Smooth muscle cell of the coronary artery (primary cell): ENCODE measurements around the gene SMC1B. TPM values are rescaled to one million over a fixed set of nuclear protein-coding genes. Genes with fewer than 3 reads are reported as not detected.

Experiments
- total RNA-seq: library from RNA; depleted of rRNA; stranded (reverse); fragments of >200 nt; gene quantifications from 2 replicates; pipeline ENCODE4 v1.2.3, GENCODE V29; 2014; ENCODE audit warnings: low replicate concordance

Gene SMC1B, protein sequence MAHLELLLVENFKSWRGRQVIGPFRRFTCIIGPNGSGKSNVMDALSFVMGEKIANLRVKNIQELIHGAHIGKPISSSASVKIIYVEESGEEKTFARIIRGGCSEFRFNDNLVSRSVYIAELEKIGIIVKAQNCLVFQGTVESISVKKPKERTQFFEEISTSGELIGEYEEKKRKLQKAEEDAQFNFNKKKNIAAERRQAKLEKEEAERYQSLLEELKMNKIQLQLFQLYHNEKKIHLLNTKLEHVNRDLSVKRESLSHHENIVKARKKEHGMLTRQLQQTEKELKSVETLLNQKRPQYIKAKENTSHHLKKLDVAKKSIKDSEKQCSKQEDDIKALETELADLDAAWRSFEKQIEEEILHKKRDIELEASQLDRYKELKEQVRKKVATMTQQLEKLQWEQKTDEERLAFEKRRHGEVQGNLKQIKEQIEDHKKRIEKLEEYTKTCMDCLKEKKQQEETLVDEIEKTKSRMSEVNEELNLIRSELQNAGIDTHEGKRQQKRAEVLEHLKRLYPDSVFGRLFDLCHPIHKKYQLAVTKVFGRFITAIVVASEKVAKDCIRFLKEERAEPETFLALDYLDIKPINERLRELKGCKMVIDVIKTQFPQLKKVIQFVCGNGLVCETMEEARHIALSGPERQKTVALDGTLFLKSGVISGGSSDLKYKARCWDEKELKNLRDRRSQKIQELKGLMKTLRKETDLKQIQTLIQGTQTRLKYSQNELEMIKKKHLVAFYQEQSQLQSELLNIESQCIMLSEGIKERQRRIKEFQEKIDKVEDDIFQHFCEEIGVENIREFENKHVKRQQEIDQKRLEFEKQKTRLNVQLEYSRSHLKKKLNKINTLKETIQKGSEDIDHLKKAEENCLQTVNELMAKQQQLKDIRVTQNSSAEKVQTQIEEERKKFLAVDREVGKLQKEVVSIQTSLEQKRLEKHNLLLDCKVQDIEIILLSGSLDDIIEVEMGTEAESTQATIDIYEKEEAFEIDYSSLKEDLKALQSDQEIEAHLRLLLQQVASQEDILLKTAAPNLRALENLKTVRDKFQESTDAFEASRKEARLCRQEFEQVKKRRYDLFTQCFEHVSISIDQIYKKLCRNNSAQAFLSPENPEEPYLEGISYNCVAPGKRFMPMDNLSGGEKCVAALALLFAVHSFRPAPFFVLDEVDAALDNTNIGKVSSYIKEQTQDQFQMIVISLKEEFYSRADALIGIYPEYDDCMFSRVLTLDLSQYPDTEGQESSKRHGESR
- under 0.01 TPM in 1 of 2 replicates, not detected in the other for total RNA-seq

DNA sequence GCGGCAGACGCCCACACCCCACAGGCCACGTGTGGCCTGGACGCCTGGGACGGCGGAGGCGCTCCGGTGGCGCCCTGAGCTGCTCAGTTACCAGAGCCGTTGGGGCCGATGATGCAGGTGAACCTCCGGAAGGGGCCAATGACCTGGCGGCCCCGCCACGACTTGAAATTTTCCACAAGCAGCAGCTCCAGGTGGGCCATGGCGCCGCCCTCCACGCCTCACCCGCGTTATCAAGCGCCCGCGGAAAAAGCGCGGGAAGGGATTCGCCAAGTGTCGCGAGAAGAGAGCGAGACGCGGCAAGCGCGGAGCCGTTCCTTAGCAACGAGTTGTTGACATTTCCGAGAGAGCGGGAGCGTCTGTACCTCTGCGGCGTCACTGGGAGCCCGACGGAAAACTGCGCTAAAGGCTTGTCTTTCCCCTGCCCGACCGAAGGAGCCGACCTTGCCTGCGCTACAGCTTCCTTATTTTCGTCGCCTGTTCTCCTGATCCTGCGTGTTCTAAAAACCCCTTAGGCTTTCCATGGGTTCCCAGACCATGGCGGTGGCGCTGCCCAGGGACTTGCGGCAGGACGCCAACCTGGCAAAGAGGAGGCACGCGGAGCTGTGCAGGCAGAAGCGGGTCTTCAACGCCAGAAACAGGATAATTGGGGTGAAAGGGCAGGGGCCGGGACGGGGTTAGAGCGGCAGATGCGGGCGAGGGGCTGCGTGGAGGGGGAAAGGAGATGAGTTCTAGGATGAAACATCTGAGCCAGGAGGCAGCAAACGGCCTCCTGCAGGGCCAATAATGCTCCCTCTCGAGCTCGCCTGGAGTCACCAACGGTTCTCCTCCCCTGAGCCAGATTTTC is at the start of gene SMC1B, which contains the start of gene RIBC2:
TSS of gene SMC1B (minus strand) at position 232 of the 844 bp plus-strand sequence. CDS start at position 200, 32 bp downstream.
TSS of gene RIBC2 (plus strand) at position 326 of the 844 bp plus-strand sequence. CDS start at position 520, 194 bp downstream.

DNA sequence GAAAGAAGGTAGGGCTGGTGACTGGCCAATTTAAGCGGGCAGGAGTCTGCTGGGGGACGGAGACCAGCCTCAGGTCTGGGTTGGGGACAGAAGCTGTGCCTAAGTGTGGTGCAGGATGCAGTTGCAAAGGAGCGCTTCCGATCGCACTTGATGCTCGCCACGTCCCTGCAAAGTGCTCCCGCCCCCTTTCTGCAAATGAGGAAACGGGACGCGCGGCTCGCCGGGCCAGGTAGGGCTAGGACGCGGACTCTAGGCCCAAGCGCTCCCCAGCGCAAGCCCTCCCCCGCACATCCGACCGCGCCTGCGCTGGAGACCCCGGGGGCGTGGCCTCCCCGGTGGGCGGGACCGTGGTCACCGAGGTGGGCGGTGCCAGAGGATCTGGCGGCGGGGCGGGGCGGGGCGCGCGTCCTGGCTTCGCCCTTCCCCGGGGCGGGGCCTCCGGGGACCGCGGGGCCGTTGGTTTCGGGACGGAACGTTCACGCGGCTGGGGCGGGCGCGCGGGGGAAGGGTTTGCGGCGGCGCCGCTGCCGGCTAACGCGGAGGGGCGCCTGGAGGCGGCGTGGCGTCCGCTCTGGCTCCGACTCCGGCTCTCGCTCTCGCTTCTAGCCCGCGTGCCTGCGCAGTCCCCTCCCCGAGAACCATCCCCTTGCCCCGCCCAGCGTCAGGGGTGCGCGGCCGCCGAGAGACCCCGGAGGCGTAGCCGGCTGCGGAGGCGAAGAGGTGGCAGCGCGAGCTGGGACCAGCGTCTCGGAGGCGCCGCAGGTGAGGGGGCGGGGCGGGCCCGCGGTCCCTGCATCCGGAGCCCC is 103.8 kb downstream of the SMC1B start, which contains the start of gene FAM118A:
TSS of gene FAM118A (plus strand) at position 513 of the 806 bp plus-strand sequence. CDS start 12,446 bp downstream, outside the sequence.

Other genes starting within 250 kb of the SMC1B start
- gene NUP50, start 249.7 kb downstream of the SMC1B start, total RNA-seq = 24.7 and 25.5 TPM in 2 replicates
- 38.0 and 89.6 TPM in 2 replicates for gene KIAA0930, start 172.7 kb downstream of the SMC1B start, total RNA-seq
- not detected in 2 replicates for gene UPK3A, start 128.7 kb downstream of the SMC1B start, total RNA-seq
- gene FAM118A, start 103.7 kb downstream of the SMC1B start, total RNA-seq = 15.0 and 40.8 TPM in 2 replicates
- gene RIBC2, start 94 bp upstream of the SMC1B start, total RNA-seq = 0.08 and 0.12 TPM in 2 replicates
- 49.1 and 838 TPM in 2 replicates for gene FBLN1, start 89.3 kb upstream of the SMC1B start, total RNA-seq